ENCODE data around the gene SCART1. TPM values are rescaled to one million over a fixed set of nuclear protein-coding genes. Genes with fewer than 3 reads are reported as not detected.

SCART1 gene
- total RNA-seq, 1 experiment from 2014 or later = 0.50 TPM

DNA sequence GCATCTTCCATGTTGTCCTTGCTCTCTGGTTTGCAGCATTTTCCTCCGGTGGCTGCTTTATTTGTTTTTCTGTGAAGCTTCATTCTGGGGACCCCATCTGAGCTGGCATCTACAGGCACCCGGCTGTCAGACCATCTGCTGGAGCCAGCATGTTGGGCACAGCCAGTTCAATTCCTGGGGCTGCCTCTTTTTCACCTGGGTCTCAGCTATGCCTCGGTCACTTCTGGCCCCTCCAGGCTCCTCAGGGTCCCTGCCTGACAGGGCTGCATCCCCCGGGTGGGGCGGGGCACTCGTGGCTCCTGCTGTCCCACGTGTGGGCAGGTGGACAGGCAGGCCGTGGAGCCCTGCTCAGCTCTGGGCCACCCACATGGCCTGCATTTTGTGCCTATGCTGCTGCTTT, 8.1 kb downstream of the SCART1 start:
- H3K79me1 ChIP-seq (ENCODE audit: insufficient read depth, low read depth, low read length, poor library complexity, severe bottlenecking) = no peaks in the 10 kb centered on the region
- Mint-ChIP-seq H3K4me1 (no peaks in the 10 kb centered on the region), H3K36me3 (ENCODE audit: insufficient read depth in 1 of 3, low read depth in 3 of 3) (peaks cover 11 to 16% (median 14%) of the 10 kb centered on the region in 3 experiments; a peak in 6 of 7 replicates), H3K4me3 (no peak overlapping the region), H3K9me3 (peaks cover 76 to 86% of the 10 kb centered on the region in 2 experiments), H3K27me3 (ENCODE audit: low read depth) (peaks cover 4% of the 10 kb centered on the region), H3K27ac (no peak overlapping the region)
- TF ChIP-seq, protein P1, sequence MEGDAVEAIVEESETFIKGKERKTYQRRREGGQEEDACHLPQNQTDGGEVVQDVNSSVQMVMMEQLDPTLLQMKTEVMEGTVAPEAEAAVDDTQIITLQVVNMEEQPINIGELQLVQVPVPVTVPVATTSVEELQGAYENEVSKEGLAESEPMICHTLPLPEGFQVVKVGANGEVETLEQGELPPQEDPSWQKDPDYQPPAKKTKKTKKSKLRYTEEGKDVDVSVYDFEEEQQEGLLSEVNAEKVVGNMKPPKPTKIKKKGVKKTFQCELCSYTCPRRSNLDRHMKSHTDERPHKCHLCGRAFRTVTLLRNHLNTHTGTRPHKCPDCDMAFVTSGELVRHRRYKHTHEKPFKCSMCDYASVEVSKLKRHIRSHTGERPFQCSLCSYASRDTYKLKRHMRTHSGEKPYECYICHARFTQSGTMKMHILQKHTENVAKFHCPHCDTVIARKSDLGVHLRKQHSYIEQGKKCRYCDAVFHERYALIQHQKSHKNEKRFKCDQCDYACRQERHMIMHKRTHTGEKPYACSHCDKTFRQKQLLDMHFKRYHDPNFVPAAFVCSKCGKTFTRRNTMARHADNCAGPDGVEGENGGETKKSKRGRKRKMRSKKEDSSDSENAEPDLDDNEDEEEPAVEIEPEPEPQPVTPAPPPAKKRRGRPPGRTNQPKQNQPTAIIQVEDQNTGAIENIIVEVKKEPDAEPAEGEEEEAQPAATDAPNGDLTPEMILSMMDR (conservative IDR thresholded peaks at IDR 0.05) = no peak
- no peak overlapping the region for H2BK5ac ChIP-seq (ENCODE audit: insufficient read length, low read length)
- H3K14ac ChIP-seq (ENCODE audit: insufficient read depth, low read length) = no peak overlapping the region
- H2BK20ac ChIP-seq (ENCODE audit: low read depth, low read length, poor library complexity, severe bottlenecking) = no peak overlapping the region
- no peak overlapping the region for H3K9ac ChIP-seq (ENCODE audit: extremely low read depth, insufficient read length, low read length)
- H3T11ph ChIP-seq (ENCODE audit: low read length) = no peak overlapping the region
- H2BK12ac ChIP-seq (ENCODE audit: insufficient read length, low read depth, low read length) = no peak overlapping the region
- H3K56ac ChIP-seq (ENCODE audit: insufficient read length, low read depth, low read length) = no peak overlapping the region
- H3K23me2 ChIP-seq (ENCODE audit: insufficient read length, low read depth, low read length, poor library complexity, severe bottlenecking) = no peaks in the 10 kb centered on the region
- H4K5ac ChIP-seq (ENCODE audit: insufficient read length, low read depth, low read length) = no peak overlapping the region
- no peak overlapping the region for H3K4me2 ChIP-seq (ENCODE audit: insufficient read depth, insufficient read length, low read length)
- DNase-seq = no peak
- no peaks in the 10 kb centered on the region for H3K4me1 ChIP-seq (ENCODE audit: insufficient read depth, low read length)
- H3K9me3 ChIP-seq (ENCODE audit: control insufficient read depth, low read depth, low read length) = peaks cover 76% of the 10 kb centered on the region
- H4K20me1 ChIP-seq (ENCODE audit: control insufficient read depth, insufficient read depth, insufficient read length) = no peaks in the 10 kb centered on the region
- no peak overlapping the region for H3K18ac ChIP-seq (ENCODE audit: insufficient read length, low read depth, low read length)
- H3K27ac ChIP-seq (ENCODE audit: insufficient read length, low read depth, low read length) = no peak overlapping the region
- H3K23ac ChIP-seq (ENCODE audit: insufficient read length, low read depth, low read length) = no peak overlapping the region
- H3K4ac ChIP-seq (ENCODE audit: low read depth, low read length) = no peak overlapping the region
- no peak overlapping the region for H4K8ac ChIP-seq (replicated peaks; ENCODE audit: insufficient read length, low read depth, low read length)
- H3K79me2 ChIP-seq (ENCODE audit: insufficient read depth, low read length) = no peaks in the 10 kb centered on the region
- H2AK5ac ChIP-seq (ENCODE audit: insufficient read length, low read length) = no peak overlapping the region
- H2AFZ ChIP-seq (ENCODE audit: low read length) = no peak overlapping the region
- no peak overlapping the region for H2BK120ac ChIP-seq (ENCODE audit: low read depth, low read length, poor library complexity, severe bottlenecking)
- H3K27me3 ChIP-seq (ENCODE audit: insufficient read depth, low read length) = no peaks in the 10 kb centered on the region
- no peak overlapping the region for H4K91ac ChIP-seq (ENCODE audit: insufficient read length, low read depth, low read length)
- no peak overlapping the region for H2BK15ac ChIP-seq (ENCODE audit: low read depth, low read length)
- no CpG with 5 or more reads among the region's 8 CpGs for WGBS (ENCODE audit: extremely low coverage, insufficient read length, low lambda C conversion rate)

Data from H9 (cell line).